ENCODE measurements around the gene GPATCH4.

GRCh38 chr1:156608036-156608674 lies 6.9 kb upstream of the GPATCH4 start:
- TF ChIP-seq SIN3A (IDR thresholded peaks at IDR 0.05; ENCODE audit: borderline replicate concordance, insufficient read depth, low read length) (no peak), REST (IDR thresholded peaks at IDR 0.05; ENCODE audit: insufficient read depth in 1 of 2, low read depth in 2 of 2, low read length in 2 of 2) (no peak), TAF1 (IDR thresholded peaks at IDR 0.05; ENCODE audit: borderline replicate concordance, insufficient read depth, low read length) (no peak), POLR2AphosphoS5 (IDR thresholded peaks at IDR 0.05; ENCODE audit: low read depth, low read length) (no peak)
